Measurements from ENCODE around the gene ZNF593. TPM values are rescaled to one million over a fixed set of nuclear protein-coding genes. Genes with fewer than 3 reads are reported as not detected.
A peak's percentile ranks its signal among the peaks of the same experiment; 100 is the strongest.

The ZNF593 gene
- total and polyA plus RNA-seq, 10 of the 15 experiments (the other 5 are each of a cell fraction or from before 2014, with no cell fraction given), result 7.7 to 156 (median 51.0) TPM

DNA sequence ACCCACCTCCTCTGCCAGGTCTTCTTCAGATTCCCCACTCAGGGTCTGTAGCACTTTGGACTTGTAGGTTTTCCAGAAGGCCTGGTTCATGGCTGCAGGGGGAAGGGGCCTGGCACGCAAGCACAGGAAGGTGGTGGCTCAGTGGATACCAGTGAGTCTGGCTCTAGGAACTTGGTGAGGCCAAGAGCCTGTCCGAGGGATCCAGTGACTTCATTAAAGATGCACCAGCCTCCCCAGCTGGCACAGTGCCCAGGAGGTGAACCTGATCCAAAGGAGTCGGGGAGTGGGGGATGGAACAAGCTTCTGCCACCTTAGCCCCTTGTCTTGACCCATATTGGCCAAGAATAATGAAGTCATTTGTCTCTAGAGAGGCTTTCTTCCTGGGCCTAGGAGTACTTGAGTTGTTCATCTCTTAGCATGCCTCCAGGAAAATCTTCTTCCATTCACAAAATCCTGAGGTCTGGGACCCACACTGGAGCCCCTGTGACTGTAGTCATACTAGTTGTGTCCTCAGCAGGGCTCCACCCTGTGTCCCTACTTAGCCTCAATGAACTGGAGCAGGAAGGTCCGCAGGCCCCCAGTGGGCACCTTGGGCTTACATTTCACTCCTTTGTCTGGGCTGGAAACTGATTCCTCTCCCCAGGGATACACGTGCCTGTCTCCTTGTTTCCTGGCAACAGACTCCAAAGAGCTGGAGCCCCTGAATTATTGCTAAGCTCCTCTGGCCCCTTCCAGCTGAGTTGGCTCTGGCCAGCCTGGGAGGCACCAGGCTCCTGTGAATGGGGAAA lies 1.1 kb upstream of the ZNF593 start, which contains the start of gene C1orf232:
Gene C1orf232, minus strand, starts transcription at position 554 of the 788 bp plus-strand sequence. Its CDS starts 464 bp downstream, at position 90.
- Histone ChIP-seq H3K27me3 (replicated peaks in 1 of 2; ENCODE audit: control insufficient read depth in 2 of 2, insufficient read depth in 2 of 2, low read length in 1 of 2) (peaks cover 0 to 3% of the 10 kb centered on the region in 2 experiments; a peak in 3 of 4 replicates), H3K9me3 (replicated peaks; ENCODE audit: control insufficient read depth, insufficient read depth, low read length) (no peaks in the 10 kb centered on the region; the same call in 2 of the 3 replicates), H3K9ac (ENCODE audit: control insufficient read depth, insufficient read depth, low read length) (peak within 1 kb of the TSS; percentile 90), H3K4me3 (peak within 1 kb of the TSS; percentile 97), H2AFZ (ENCODE audit: control insufficient read depth, low read depth, low read length) (peak within 1 kb of the TSS; percentile 72), H3K4me2 (ENCODE audit: control insufficient read depth, insufficient read depth) (peak within 1 kb of the TSS; percentile 93), H3K4me1 (ENCODE audit: control insufficient read depth, insufficient read depth, low read length) (peaks cover 12% of the 10 kb centered on the region), H3K79me2 (ENCODE audit: control insufficient read depth, insufficient read depth, low read length) (peaks cover 12% of the 10 kb centered on the region), H4K20me1 (ENCODE audit: control insufficient read depth, insufficient read depth) (no peaks in the 10 kb centered on the region), H3K36me3 (ENCODE audit: control insufficient read depth in 2 of 2, insufficient read depth in 2 of 2, low read length in 1 of 2) (no peaks in the 10 kb centered on the region; a peak in 1 of 4 replicates), H3K27ac (ENCODE audit: control insufficient read depth, insufficient read depth) (peak within 1 kb of the TSS; percentile 79)
- intact Hi-C loops (cut with micrococcal nuclease; ENCODE audit: unreplicated experiment), result loop anchor here (1.0 to 10.0 kb wide), 3 partner anchors 66 to 226 kb away; partner anchors contain the start of gene CEP85
- in situ Hi-C loops (cut with MboI), result no loop called here
- TF ChIP-seq MLLT1 (IDR thresholded peaks at IDR 0.05), result no peak
- TF ChIP-seq KAT2A (conservative IDR thresholded peaks at IDR 0.05; ENCODE audit: control insufficient read depth, low read depth, low read length), result no peak
- TF ChIP-seq MEF2B (IDR thresholded peaks at IDR 0.05; ENCODE audit: partially characterized antibody, poor library complexity, severe bottlenecking), result no peak
- no peak for TF ChIP-seq HDGF (IDR thresholded peaks at IDR 0.05)
- BruUV-seq (replicated peaks), result no TSS peak
- SMC1A ChIA-PET (ENCODE audit: uncharacterized antibody, unreplicated experiment), result interaction anchor here (1.7 kb wide), 1 partner anchor 153 kb away, joined by 8 read pairs; no protein-coding TSS in a partner anchor
- CTCF ChIA-PET, result interaction anchor here (1.3 to 5.8 kb wide), 9 partner anchors 11 to 249 kb away, joined by 3 to 110 read pairs (median 5); partner anchors contain the start of gene CEP85
- no peak for FAIRE-seq
- RAD21 ChIA-PET (ENCODE audit: unreplicated experiment), result interaction anchor here (0.6 to 1.0 kb wide), 3 partner anchors 65 to 273 kb away, joined by 3 to 5 read pairs (median 3); partner anchors contain the start of gene CEP85
- no peak for DNase-seq (ENCODE audit: low read depth, low spot score)
- POLR2A ChIA-PET, result interaction anchor here (2.0 kb wide), 1 partner anchor 66 kb away, joined by 11 read pairs; the partner anchor contains the start of gene CEP85
- 53% methylated on average over 5 of the region's 5 CpGs for WGBS (ENCODE audit: insufficient coverage, insufficient replicate concordance, low lambda C conversion rate, missing lambda C conversion rate)
- no peak for ATAC-seq
